Endothelial cell of umbilical vein (primary cell): ENCODE measurements around the gene SLC37A1. TPM values are rescaled to one million over a fixed set of nuclear protein-coding genes. Genes with fewer than 3 reads are reported as not detected.
A peak's percentile ranks its signal among the peaks of the same experiment; 100 is the strongest.

Source experiments
- BruUV-seq: library from RNA; stranded (reverse); fragments of 400-500 nt; replicated peaks from 2 replicates; lab custom pipeline; 2021; lab: Mats Ljungman, UMichigan
- CTCF ChIA-PET: fragments of 300-600, 350-600 bp; sonication (Branson Sonifier 250); formaldehyde crosslinking; loops from one replicate; lab custom pipeline; 2021; ENCODE audit warnings: antibody characterized with exemption, inconsistent platforms; lab: Charles Lee
- POLR2A ChIA-PET: fragments of 300-600, 350-600 bp; sonication (Branson Sonifier 250); formaldehyde crosslinking; loops from one replicate; lab custom pipeline; 2021; ENCODE audit warnings: antibody characterized with exemption, inconsistent platforms; lab: Charles Lee
- DNase-seq: peaks from one replicate; pipeline ENCODE4 v3.0.0-alpha.2; 2011; ENCODE audit warnings: low read depth, low spot score
- FAIRE-seq: peaks from 2 replicates; lab custom pipeline; 2011; peaks lifted over from hg19 to GRCh38; lab: Jason Lieb, UNC
- H2AFZ ChIP-seq: 2 replicates; pipeline ENCODE4 v1.6.0; 2012; ENCODE audit warnings: low read depth, low read length, control low read depth, inconsistent platforms
- H3K27ac ChIP-seq: 2 replicates; pipeline ENCODE4 v1.5.1; 2011; ENCODE audit warnings: low read depth, mild to moderate bottlenecking, control low read depth, low read length, moderate library complexity; ENCODE audit not compliant: insufficient read depth
- H3K27me3 ChIP-seq, 2 experiments: 2 replicates each; pipeline versions ENCODE4 v1.6.0 to v1.6.1; 2011; ENCODE audit warnings: low read length in 2 of 2, mixed read lengths in 1 of 2; ENCODE audit not compliant: control insufficient read depth in 2 of 2, insufficient read depth in 2 of 2
- H3K36me3 ChIP-seq, 2 experiments: 2 replicates in 1 of 2; 3 replicates in 1 of 2; pipeline ENCODE4 v1.5.1; 2011; ENCODE audit warnings: low read length in 2 of 2, mild to moderate bottlenecking in 1 of 2, moderate library complexity in 1 of 2; ENCODE audit not compliant: control insufficient read depth in 2 of 2, insufficient read depth in 2 of 2; ENCODE audit errors: extremely low read depth in 1 of 2
- H3K4me1 ChIP-seq: 3 replicates; pipeline ENCODE4 v1.5.1; 2011; ENCODE audit warnings: mild to moderate bottlenecking, low read length; ENCODE audit not compliant: control insufficient read depth, insufficient read depth; ENCODE audit errors: extremely low read depth
- H3K4me2 ChIP-seq: 2 replicates; pipeline ENCODE4 v1.6.1; 2011; ENCODE audit warnings: low read length, control low read depth, mixed read lengths; ENCODE audit not compliant: insufficient read depth
- H3K4me3 ChIP-seq, 3 experiments: fragments of 200-600 bp in 1 of 3; sonication (generic), shearing (Covaris generic) in 1 of 3; replicated peaks in 1 of 3; 2 replicates each; pipeline ENCODE4 v1.5.1; 2011 to 2016; ENCODE audit warnings: control low read depth in 3 of 3, low read length in 3 of 3, mild to moderate bottlenecking in 2 of 3, inconsistent platforms in 1 of 3, low read depth in 1 of 3, moderate library complexity in 1 of 3; ENCODE audit not compliant: insufficient read depth in 1 of 3
- H3K79me2 ChIP-seq: 2 replicates; pipeline ENCODE4 v1.6.0; 2012; ENCODE audit warnings: low read length, inconsistent platforms; ENCODE audit not compliant: control insufficient read depth, insufficient read depth
- H3K9ac ChIP-seq: replicated peaks from 2 replicates; pipeline ENCODE3; 2011; ENCODE audit warnings: low read length, control low read depth; ENCODE audit not compliant: insufficient read depth; ENCODE audit errors: extremely low read depth
- H3K9me1 ChIP-seq: replicated peaks from 3 replicates; pipeline ENCODE4 v1.6.0; 2011; ENCODE audit warnings: mild to moderate bottlenecking, low read length; ENCODE audit not compliant: control insufficient read depth, insufficient read depth; ENCODE audit errors: extremely low read depth
- H3K9me3 ChIP-seq: replicated peaks from 2 replicates; pipeline ENCODE4 v1.5.1; 2012; ENCODE audit warnings: low read length, inconsistent platforms; ENCODE audit not compliant: control insufficient read depth, insufficient read depth
- H4K20me1 ChIP-seq: replicated peaks from 2 replicates; pipeline ENCODE3; 2011; ENCODE audit warnings: mild to moderate bottlenecking, low read length; ENCODE audit not compliant: control insufficient read depth, insufficient read depth; ENCODE audit errors: extremely low read depth
- EZH2 ChIP-seq: IDR thresholded peaks from 2 replicates; pipeline ENCODE4 v1.6.1; 2012; ENCODE audit warnings: borderline replicate concordance, low read depth, mild to moderate bottlenecking, moderate library complexity, low read length, inconsistent platforms; ENCODE audit not compliant: severe bottlenecking
- FOS ChIP-seq: IDR thresholded peaks from 2 replicates; pipeline ENCODE4 v1.6.1; 2011; ENCODE audit warnings: mild to moderate bottlenecking, low read length, moderate library complexity, borderline replicate concordance; ENCODE audit not compliant: insufficient read depth
- GATA2 ChIP-seq: IDR thresholded peaks from 2 replicates; pipeline ENCODE4 v1.7.0; 2011; ENCODE audit warnings: low read depth, mild to moderate bottlenecking, moderate library complexity, mixed read lengths, low read length; ENCODE audit not compliant: insufficient read length, insufficient read depth
- JUN ChIP-seq: IDR thresholded peaks from 2 replicates; pipeline ENCODE4 v1.6.1; 2011; ENCODE audit warnings: borderline replicate concordance, low read depth; ENCODE audit not compliant: insufficient read length, insufficient read depth
- MYC ChIP-seq: IDR thresholded peaks from one replicate; pipeline ENCODE4 v1.6.1; 2011; ENCODE audit warnings: mild to moderate bottlenecking, low read depth, low read length
- POLR2A ChIP-seq: IDR thresholded peaks from 2 replicates; pipeline ENCODE4 v1.6.1; 2012; ENCODE audit warnings: low read depth, mild to moderate bottlenecking, control low read depth, low read length
- POLR2AphosphoS5 ChIP-seq: IDR thresholded peaks from 2 replicates; pipeline ENCODE4 v1.6.1; 2012; ENCODE audit warnings: low read depth, mild to moderate bottlenecking, control low read depth, low read length, moderate library complexity; ENCODE audit not compliant: insufficient read depth
- dilution Hi-C: fragments of 300-500 bp; cut with MboI; formaldehyde crosslinking; loops from one replicate; pipeline ENCODE4 v1.15.0; 2019; ENCODE audit warnings: low sequenced_read_pairs; ENCODE audit not compliant: extremely low pct_ligation_motif_present
- intact Hi-C: fragments of 100-400 bp; cut with micrococcal nuclease; formaldehyde crosslinking; loops from one replicate; pipeline ENCODE4 v1.10.0; 2022
- polyA plus RNA-seq, 4 experiments: library from polyadenylated mRNA; depleted of rRNA in 3 of 4; stranded (reverse) in 3 of 4; unstranded in 1 of 4; fragments of >200 nt; gene quantifications; 2 replicates each; pipeline versions ENCODE4 v1.2.1 to v1.2.3, GENCODE V29; 2011 to 2012; ENCODE audit warnings: missing spikeins in 1 of 4
- total RNA-seq: library from RNA; stranded (reverse); gene quantifications from 2 replicates; pipeline ENCODE4 v1.2.3, GENCODE V29; 2021
- TF ChIP-seq, protein P1 (sequence below): IDR thresholded peaks from 2 replicates; pipeline ENCODE4 v1.6.1; 2011; ENCODE audit not compliant: insufficient read depth, insufficient read length
- TF ChIP-seq, protein P2 (sequence below), 2 donors: IDR thresholded peaks; 1 replicate in 1 of 2; 2 replicates in 1 of 2; pipeline ENCODE4 v1.5.1; 2011; ENCODE audit warnings: low read length in 2 of 2, mild to moderate bottlenecking in 2 of 2, moderate library complexity in 2 of 2, control low read depth in 1 of 2, inconsistent platforms in 1 of 2, low read depth in 1 of 2; ENCODE audit not compliant: insufficient read depth in 1 of 2; ENCODE audit errors: extremely low read depth in 1 of 2

The SLC37A1 gene
- total and polyA plus RNA-seq, 2 donors (not counting 3 experiments of a cell fraction or from before 2014, with no cell fraction given) = 4.7 to 7.6 TPM

DNA sequence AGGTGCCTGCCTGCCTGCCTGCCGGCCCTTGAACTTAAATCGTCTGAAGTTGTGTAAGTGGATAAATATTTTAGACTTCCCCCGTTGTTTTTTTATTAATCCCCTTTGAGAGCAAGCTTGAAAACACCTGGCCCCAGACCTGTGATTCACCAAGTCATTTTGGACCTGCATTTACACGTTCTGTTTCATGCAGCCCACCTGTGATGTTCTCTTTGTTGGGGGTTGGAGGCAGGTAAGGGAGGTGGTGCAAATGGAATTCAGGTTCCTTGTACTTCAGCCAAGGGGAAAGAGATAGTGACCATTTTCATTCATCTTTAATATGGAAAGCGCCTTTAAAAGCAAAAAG is 1.2 kb downstream of the SLC37A1 start:
- H3K9me1 ChIP-seq = no peaks in the 10 kb centered on the region
- H3K4me3 ChIP-seq = peak overlapping the region; percentile 64 to 92 (median 66)
- H4K20me1 ChIP-seq = no peaks in the 10 kb centered on the region
- no peak overlapping the region for H3K27ac ChIP-seq
- FAIRE-seq (no peak), DNase-seq (no peak)
- H3K27me3 ChIP-seq = no peaks in the 10 kb centered on the region
- H3K4me1 ChIP-seq = peaks cover 5% of the 10 kb centered on the region
- TSS peak; percentile 17 for BruUV-seq
- H3K9me3 ChIP-seq = no peaks in the 10 kb centered on the region
- CTCF ChIA-PET = interaction anchor here (1.0 to 1.4 kb wide), 3 partner anchors 9 to 177 kb away, joined by 3 read pairs; no protein-coding TSS in a partner anchor
- no peak overlapping the region for H2AFZ ChIP-seq
- H3K36me3 ChIP-seq = no peaks in the 10 kb centered on the region
- TF ChIP-seq GATA2 = no peak
- peak overlapping the region; percentile 76 for H3K4me2 ChIP-seq
- intact Hi-C loops = no loop called here
- dilution Hi-C loops = no loop called here
- POLR2A ChIA-PET = no interaction called here
- H3K79me2 ChIP-seq = no peaks in the 10 kb centered on the region
- H3K9ac ChIP-seq = peak overlapping the region; percentile 13

DNA sequence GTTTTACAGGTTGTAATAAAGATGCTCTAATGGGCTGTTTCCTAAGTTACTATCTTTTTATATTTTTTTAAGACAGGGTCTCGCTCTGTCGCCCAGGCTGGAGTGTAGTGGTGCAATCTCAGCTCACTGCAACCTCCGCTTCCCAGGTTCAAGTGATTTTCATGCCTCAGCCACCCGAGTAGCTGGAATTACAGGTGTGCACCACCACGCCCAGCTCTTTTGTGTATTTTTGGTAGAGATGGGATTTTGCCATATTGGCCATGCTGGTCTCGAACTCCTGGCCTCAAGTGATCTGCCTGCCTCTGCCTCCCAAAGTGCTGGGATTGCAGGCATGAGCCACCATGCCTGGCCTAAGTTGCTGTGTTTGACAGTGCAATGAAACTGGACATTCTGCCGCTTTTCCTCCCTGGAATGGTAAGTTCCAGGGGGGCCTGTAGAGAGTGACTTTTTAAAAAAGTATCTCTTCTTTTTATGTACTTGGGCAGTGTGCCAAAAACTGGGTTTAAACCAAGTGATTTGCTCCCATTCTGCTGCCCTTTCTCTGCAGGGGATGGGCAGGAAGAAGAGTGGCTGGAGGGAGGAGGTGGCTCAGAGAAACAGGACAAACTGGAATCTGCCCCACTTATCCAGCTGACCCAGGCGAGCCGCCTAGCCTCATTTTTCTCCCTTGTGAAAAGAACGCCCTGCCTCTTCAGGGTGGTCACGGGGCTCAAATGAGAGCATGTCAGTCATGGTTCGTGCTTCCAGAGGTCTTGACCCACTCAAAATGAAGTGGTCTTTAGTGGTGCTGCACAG is 2.3 kb downstream of the SLC37A1 start:
- dilution Hi-C loops = no loop called here
- Histone ChIP-seq H3K4me1 (peaks cover 5% of the 10 kb centered on the region), H3K27me3 (no peaks in the 10 kb centered on the region), H3K9me3 (no peaks in the 10 kb centered on the region), H3K27ac (no peak overlapping the region), H3K9me1 (no peaks in the 10 kb centered on the region), H3K79me2 (no peaks in the 10 kb centered on the region), H3K9ac (no peak overlapping the region), H3K4me3 (no peak overlapping the region), H3K36me3 (peaks cover 0 to 2% of the 10 kb centered on the region in 2 experiments), H4K20me1 (no peaks in the 10 kb centered on the region), H3K4me2 (no peak overlapping the region), H2AFZ (no peak overlapping the region)
- TF ChIP-seq EZH2 = no peak
- no peak for TF ChIP-seq POLR2AphosphoS5
- no peak for TF ChIP-seq FOS
- no peak for TF ChIP-seq GATA2
- TF ChIP-seq POLR2A = no peak
- TF ChIP-seq, protein P1, sequence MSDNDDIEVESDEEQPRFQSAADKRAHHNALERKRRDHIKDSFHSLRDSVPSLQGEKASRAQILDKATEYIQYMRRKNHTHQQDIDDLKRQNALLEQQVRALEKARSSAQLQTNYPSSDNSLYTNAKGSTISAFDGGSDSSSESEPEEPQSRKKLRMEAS = no peak
- no peak for TF ChIP-seq JUN
- TF ChIP-seq, protein P2, sequence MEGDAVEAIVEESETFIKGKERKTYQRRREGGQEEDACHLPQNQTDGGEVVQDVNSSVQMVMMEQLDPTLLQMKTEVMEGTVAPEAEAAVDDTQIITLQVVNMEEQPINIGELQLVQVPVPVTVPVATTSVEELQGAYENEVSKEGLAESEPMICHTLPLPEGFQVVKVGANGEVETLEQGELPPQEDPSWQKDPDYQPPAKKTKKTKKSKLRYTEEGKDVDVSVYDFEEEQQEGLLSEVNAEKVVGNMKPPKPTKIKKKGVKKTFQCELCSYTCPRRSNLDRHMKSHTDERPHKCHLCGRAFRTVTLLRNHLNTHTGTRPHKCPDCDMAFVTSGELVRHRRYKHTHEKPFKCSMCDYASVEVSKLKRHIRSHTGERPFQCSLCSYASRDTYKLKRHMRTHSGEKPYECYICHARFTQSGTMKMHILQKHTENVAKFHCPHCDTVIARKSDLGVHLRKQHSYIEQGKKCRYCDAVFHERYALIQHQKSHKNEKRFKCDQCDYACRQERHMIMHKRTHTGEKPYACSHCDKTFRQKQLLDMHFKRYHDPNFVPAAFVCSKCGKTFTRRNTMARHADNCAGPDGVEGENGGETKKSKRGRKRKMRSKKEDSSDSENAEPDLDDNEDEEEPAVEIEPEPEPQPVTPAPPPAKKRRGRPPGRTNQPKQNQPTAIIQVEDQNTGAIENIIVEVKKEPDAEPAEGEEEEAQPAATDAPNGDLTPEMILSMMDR (IDR thresholded peaks at IDR 0.05; ENCODE audit: extremely low read depth in 1 of 2, insufficient read depth in 1 of 2, low read depth in 1 of 2, low read length in 2 of 2) = no peak
- no peak for TF ChIP-seq MYC
- intact Hi-C loops = no loop called here
- DNase-seq (no peak), FAIRE-seq (no peak)
- BruUV-seq = no TSS peak
- POLR2A ChIA-PET = no interaction called here
- CTCF ChIA-PET = no interaction called here
